Endothelial cell of umbilical vein (primary cell): ENCODE results near the gene GNPTAB. TPM values are rescaled to one million over a fixed set of nuclear protein-coding genes. Genes with fewer than 3 reads are reported as not detected.

Experiments
- BruUV-seq: library from RNA; stranded (reverse); fragments of 400-500 nt; replicated peaks from 2 replicates; lab custom pipeline; 2021; lab: Mats Ljungman, UMichigan
- CTCF ChIA-PET: fragments of 300-600, 350-600 bp; sonication (Branson Sonifier 250); formaldehyde crosslinking; loops from one replicate; lab custom pipeline; 2021; ENCODE audit warnings: antibody characterized with exemption, inconsistent platforms; lab: Charles Lee
- POLR2A ChIA-PET: fragments of 300-600, 350-600 bp; sonication (Branson Sonifier 250); formaldehyde crosslinking; loops from one replicate; lab custom pipeline; 2021; ENCODE audit warnings: antibody characterized with exemption, inconsistent platforms; lab: Charles Lee
- DNase-seq: peaks from one replicate; pipeline ENCODE4 v3.0.0-alpha.2; 2011; ENCODE audit warnings: low read depth, low spot score
- FAIRE-seq: peaks from 2 replicates; lab custom pipeline; 2011; peaks lifted over from hg19 to GRCh38; lab: Jason Lieb, UNC
- H2AFZ ChIP-seq: 2 replicates; pipeline ENCODE4 v1.6.0; 2012; ENCODE audit warnings: low read depth, low read length, control low read depth, inconsistent platforms
- H3K27ac ChIP-seq: 2 replicates; pipeline ENCODE4 v1.5.1; 2011; ENCODE audit warnings: low read depth, mild to moderate bottlenecking, control low read depth, low read length, moderate library complexity; ENCODE audit not compliant: insufficient read depth
- H3K27me3 ChIP-seq, 2 experiments: 2 replicates each; pipeline versions ENCODE4 v1.6.0 to v1.6.1; 2011; ENCODE audit warnings: low read length in 2 of 2, mixed read lengths in 1 of 2; ENCODE audit not compliant: control insufficient read depth in 2 of 2, insufficient read depth in 2 of 2
- H3K36me3 ChIP-seq, 2 experiments: 2 replicates in 1 of 2; 3 replicates in 1 of 2; pipeline ENCODE4 v1.5.1; 2011; ENCODE audit warnings: low read length in 2 of 2, mild to moderate bottlenecking in 1 of 2, moderate library complexity in 1 of 2; ENCODE audit not compliant: control insufficient read depth in 2 of 2, insufficient read depth in 2 of 2; ENCODE audit errors: extremely low read depth in 1 of 2
- H3K4me1 ChIP-seq: 3 replicates; pipeline ENCODE4 v1.5.1; 2011; ENCODE audit warnings: mild to moderate bottlenecking, low read length; ENCODE audit not compliant: control insufficient read depth, insufficient read depth; ENCODE audit errors: extremely low read depth
- H3K4me2 ChIP-seq: 2 replicates; pipeline ENCODE4 v1.6.1; 2011; ENCODE audit warnings: low read length, control low read depth, mixed read lengths; ENCODE audit not compliant: insufficient read depth
- H3K4me3 ChIP-seq, 3 experiments: fragments of 200-600 bp in 1 of 3; sonication (generic), shearing (Covaris generic) in 1 of 3; replicated peaks in 1 of 3; 2 replicates each; pipeline ENCODE4 v1.5.1; 2011 to 2016; ENCODE audit warnings: control low read depth in 3 of 3, low read length in 3 of 3, mild to moderate bottlenecking in 2 of 3, inconsistent platforms in 1 of 3, low read depth in 1 of 3, moderate library complexity in 1 of 3; ENCODE audit not compliant: insufficient read depth in 1 of 3
- H3K79me2 ChIP-seq: 2 replicates; pipeline ENCODE4 v1.6.0; 2012; ENCODE audit warnings: low read length, inconsistent platforms; ENCODE audit not compliant: control insufficient read depth, insufficient read depth
- H3K9ac ChIP-seq: replicated peaks from 2 replicates; pipeline ENCODE3; 2011; ENCODE audit warnings: low read length, control low read depth; ENCODE audit not compliant: insufficient read depth; ENCODE audit errors: extremely low read depth
- H3K9me1 ChIP-seq: replicated peaks from 3 replicates; pipeline ENCODE4 v1.6.0; 2011; ENCODE audit warnings: mild to moderate bottlenecking, low read length; ENCODE audit not compliant: control insufficient read depth, insufficient read depth; ENCODE audit errors: extremely low read depth
- H3K9me3 ChIP-seq: replicated peaks from 2 replicates; pipeline ENCODE4 v1.5.1; 2012; ENCODE audit warnings: low read length, inconsistent platforms; ENCODE audit not compliant: control insufficient read depth, insufficient read depth
- H4K20me1 ChIP-seq: replicated peaks from 2 replicates; pipeline ENCODE3; 2011; ENCODE audit warnings: mild to moderate bottlenecking, low read length; ENCODE audit not compliant: control insufficient read depth, insufficient read depth; ENCODE audit errors: extremely low read depth
- CTCF ChIP-seq, 2 donors: IDR thresholded peaks; 1 replicate in 1 of 2; 2 replicates in 1 of 2; pipeline ENCODE4 v1.5.1; 2011; ENCODE audit warnings: low read length in 2 of 2, mild to moderate bottlenecking in 2 of 2, moderate library complexity in 2 of 2, control low read depth in 1 of 2, inconsistent platforms in 1 of 2, low read depth in 1 of 2; ENCODE audit not compliant: insufficient read depth in 1 of 2; ENCODE audit errors: extremely low read depth in 1 of 2
- EZH2 ChIP-seq: IDR thresholded peaks from 2 replicates; pipeline ENCODE4 v1.6.1; 2012; ENCODE audit warnings: borderline replicate concordance, low read depth, mild to moderate bottlenecking, moderate library complexity, low read length, inconsistent platforms; ENCODE audit not compliant: severe bottlenecking
- FOS ChIP-seq: IDR thresholded peaks from 2 replicates; pipeline ENCODE4 v1.6.1; 2011; ENCODE audit warnings: mild to moderate bottlenecking, low read length, moderate library complexity, borderline replicate concordance; ENCODE audit not compliant: insufficient read depth
- GATA2 ChIP-seq: IDR thresholded peaks from 2 replicates; pipeline ENCODE4 v1.7.0; 2011; ENCODE audit warnings: low read depth, mild to moderate bottlenecking, moderate library complexity, mixed read lengths, low read length; ENCODE audit not compliant: insufficient read length, insufficient read depth
- JUN ChIP-seq: IDR thresholded peaks from 2 replicates; pipeline ENCODE4 v1.6.1; 2011; ENCODE audit warnings: borderline replicate concordance, low read depth; ENCODE audit not compliant: insufficient read length, insufficient read depth
- MYC ChIP-seq: IDR thresholded peaks from one replicate; pipeline ENCODE4 v1.6.1; 2011; ENCODE audit warnings: mild to moderate bottlenecking, low read depth, low read length
- POLR2A ChIP-seq: IDR thresholded peaks from 2 replicates; pipeline ENCODE4 v1.6.1; 2012; ENCODE audit warnings: low read depth, mild to moderate bottlenecking, control low read depth, low read length
- dilution Hi-C: fragments of 300-500 bp; cut with MboI; formaldehyde crosslinking; loops from one replicate; pipeline ENCODE4 v1.15.0; 2019; ENCODE audit warnings: low sequenced_read_pairs; ENCODE audit not compliant: extremely low pct_ligation_motif_present
- intact Hi-C: fragments of 100-400 bp; cut with micrococcal nuclease; formaldehyde crosslinking; loops from one replicate; pipeline ENCODE4 v1.10.0; 2022
- polyA plus RNA-seq, 4 experiments: library from polyadenylated mRNA; depleted of rRNA in 3 of 4; stranded (reverse) in 3 of 4; unstranded in 1 of 4; fragments of >200 nt; gene quantifications; 2 replicates each; pipeline versions ENCODE4 v1.2.1 to v1.2.3, GENCODE V29; 2011 to 2012; ENCODE audit warnings: missing spikeins in 1 of 4
- total RNA-seq: library from RNA; stranded (reverse); gene quantifications from 2 replicates; pipeline ENCODE4 v1.2.3, GENCODE V29; 2021

The GNPTAB gene
- total and polyA plus RNA-seq, 2 donors (not counting 3 experiments of a cell fraction or from before 2014, with no cell fraction given): 15.6 to 39.5 TPM

GRCh38 chr12:101743242-101743641 lies 87.5 kb downstream of the GNPTAB start:
- Histone ChIP-seq H3K4me2 (no peak overlapping the region), H3K36me3 (peaks cover 0 to 10% of the 10 kb centered on the region in 2 experiments), H3K27ac (no peak overlapping the region), H3K4me1 (no peaks in the 10 kb centered on the region), H3K27me3 (no peaks in the 10 kb centered on the region), H3K9me3 (no peaks in the 10 kb centered on the region), H2AFZ (no peak overlapping the region), H3K4me3 (no peak overlapping the region), H3K79me2 (no peaks in the 10 kb centered on the region), H4K20me1 (no peaks in the 10 kb centered on the region), H3K9ac (no peak overlapping the region), H3K9me1 (no peaks in the 10 kb centered on the region)
- FAIRE-seq: no peak
- dilution Hi-C loops (no loop called here), intact Hi-C loops (no loop called here)
- BruUV-seq: no TSS peak
- CTCF ChIA-PET: interaction anchor here (1.0 to 2.4 kb wide), 2 partner anchors 16 to 328 kb away, joined by 5 to 7 read pairs; no protein-coding TSS in a partner anchor
- no peak for DNase-seq
- POLR2A ChIA-PET: no interaction called here
- TF ChIP-seq EZH2: no peak
- no peak for TF ChIP-seq MYC
- TF ChIP-seq POLR2A: no peak
- TF ChIP-seq FOS: no peak
- TF ChIP-seq CTCF (IDR thresholded peaks at IDR 0.05; ENCODE audit: extremely low read depth in 1 of 2, insufficient read depth in 1 of 2, low read depth in 1 of 2, low read length in 2 of 2): no peak

DNA sequence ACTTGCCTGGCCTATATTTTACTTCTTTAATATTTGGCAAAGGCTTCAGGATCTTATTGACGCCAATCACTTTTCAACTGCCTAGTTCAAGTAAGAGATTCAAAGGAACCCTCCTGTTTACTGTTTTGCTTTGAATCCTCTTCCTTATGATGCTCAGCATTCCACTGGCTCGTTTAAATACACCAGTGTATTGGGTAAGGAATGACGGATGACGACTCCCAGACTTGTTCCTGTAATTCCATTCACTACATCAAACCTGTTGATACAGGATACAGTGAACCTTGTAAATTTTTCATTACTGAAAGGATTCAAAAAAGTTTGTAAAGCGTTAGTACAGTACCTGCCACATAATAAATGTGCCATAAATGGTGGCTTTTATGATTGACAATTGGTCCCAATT lies 89.8 kb downstream of the GNPTAB start:
- ChIA-PET POLR2A (no interaction called here), CTCF (no interaction called here)
- Histone ChIP-seq H3K4me2 (no peak overlapping the region), H3K79me2 (no peaks in the 10 kb centered on the region), H2AFZ (no peak overlapping the region), H3K9ac (no peak overlapping the region), H3K4me1 (no peaks in the 10 kb centered on the region), H3K4me3 (no peak overlapping the region), H3K36me3 (peaks cover 0 to 8% of the 10 kb centered on the region in 2 experiments), H3K9me3 (no peaks in the 10 kb centered on the region), H3K27ac (no peak overlapping the region), H4K20me1 (no peaks in the 10 kb centered on the region), H3K9me1 (no peaks in the 10 kb centered on the region), H3K27me3 (no peaks in the 10 kb centered on the region)
- FAIRE-seq (no peak), DNase-seq (no peak)
- dilution Hi-C loops (no loop called here), intact Hi-C loops (no loop called here)
- TF ChIP-seq EZH2 (no peak), GATA2 (no peak), JUN (no peak), FOS (no peak)
- no TSS peak for BruUV-seq
